HG03196 (cell line): ENCODE measurements around the gene ZNF674.

ENCODE experiments used
- ATAC-seq: cut with Tn5 transposase; IDR thresholded peaks from one replicate; pipeline ENCODE4 v1.9.1; 2021; ENCODE audit not compliant: unreplicated experiment

Gene ZNF674

DNA sequence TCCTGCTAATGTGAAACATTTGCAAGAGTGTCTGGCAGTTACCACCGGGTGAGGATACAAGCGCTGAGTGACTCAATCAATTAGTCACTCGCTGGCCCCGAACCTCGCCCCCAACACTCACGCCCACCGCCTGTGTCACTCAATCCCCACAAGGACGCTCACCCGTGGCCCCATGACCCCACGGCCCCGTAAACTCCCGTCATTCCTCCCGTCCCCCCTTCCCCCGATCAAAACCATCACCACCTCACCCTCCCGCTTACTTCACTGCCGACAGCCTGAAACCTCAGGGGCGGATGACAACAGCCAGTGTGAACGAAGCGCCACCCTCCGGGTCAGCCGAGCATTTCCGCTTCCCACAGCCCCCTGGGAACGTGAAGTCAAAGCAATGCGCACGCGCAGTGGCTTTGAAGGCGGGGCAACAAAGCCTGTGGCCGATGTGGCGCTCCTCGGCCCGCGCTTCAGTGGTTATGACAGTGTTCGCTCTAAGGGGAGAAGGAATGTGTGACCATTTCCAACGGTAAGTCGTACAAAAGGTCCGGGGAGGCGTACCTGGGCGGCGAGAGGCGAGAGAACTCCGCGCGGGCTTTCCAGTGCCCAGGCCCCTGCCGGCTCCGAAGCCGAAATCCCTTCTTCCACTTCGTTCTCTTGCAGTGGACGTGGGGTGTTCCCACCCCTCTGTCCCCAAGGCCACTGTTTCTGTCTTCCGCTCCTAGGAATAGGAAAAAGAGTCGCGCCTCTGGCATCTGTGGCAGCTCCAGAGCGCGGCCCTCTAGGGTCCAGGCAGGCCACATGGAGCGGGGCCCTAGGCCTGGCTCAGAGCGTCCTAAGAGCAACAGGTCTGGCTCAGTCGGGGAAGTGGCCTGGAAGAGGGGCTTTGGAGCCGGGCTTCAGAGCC lies at the start of gene ZNF674:
Gene ZNF674, minus strand, starts transcription at position 311 of the 895 bp plus-strand sequence. CDS start 3,334 bp downstream, outside the sequence.
- ATAC-seq: peak; percentile 88

DNA sequence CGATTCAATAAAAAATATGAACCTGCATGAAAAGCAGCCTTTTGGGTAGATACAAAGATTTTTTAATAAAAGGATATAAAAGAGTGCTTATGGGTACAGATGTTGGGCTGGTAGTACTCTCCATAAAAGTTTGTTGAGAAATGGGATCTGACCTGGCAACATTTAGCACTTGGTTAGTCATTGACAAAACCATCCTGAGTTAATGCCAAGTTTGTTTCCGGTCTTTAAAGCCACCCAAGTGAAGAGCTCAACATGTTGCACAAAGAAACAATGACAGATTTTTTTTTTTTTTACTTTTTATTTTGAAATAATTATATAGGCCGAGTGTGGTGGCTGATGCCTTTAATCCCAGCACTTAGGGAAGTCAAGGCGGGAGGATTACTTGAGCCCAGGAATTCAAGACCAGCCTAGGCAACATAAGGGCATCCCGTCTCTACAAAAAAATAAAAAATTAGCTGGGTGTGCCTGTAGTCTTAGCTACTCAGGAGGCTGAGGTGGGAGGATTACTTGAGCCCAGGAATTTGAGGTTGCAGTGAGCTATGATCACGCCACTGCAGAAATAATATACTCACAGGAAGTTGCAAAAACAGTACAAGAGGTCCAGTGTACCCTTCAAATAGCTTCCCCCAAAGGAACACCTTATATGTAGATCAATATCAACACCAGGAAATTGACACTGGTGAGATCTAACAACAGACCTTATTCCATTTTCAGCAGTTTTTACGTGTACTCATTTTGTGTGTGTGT lies 44.9 kb upstream of the ZNF674 start:
- no peak for ATAC-seq

DNA sequence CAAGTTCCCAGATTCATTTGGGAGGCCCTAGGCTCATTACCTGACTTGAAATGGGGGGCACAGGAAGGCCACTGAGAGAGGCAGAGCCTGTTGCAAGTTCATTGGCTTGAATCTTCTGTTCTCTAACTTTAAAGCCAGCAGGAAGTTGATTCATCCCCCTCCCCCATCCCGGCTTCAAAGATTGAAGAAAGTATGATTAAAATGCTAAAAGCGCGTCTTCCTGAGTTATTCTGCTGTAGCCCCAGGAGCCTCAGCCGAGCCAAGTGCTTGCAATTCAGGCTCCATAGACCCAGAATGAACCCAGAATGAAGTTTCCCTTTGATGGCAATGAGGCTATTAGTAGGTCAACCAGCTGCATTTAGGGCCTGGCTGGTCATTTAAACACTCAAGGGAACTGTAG lies 43.0 kb upstream of the ZNF674 start:
- no peak for ATAC-seq

DNA sequence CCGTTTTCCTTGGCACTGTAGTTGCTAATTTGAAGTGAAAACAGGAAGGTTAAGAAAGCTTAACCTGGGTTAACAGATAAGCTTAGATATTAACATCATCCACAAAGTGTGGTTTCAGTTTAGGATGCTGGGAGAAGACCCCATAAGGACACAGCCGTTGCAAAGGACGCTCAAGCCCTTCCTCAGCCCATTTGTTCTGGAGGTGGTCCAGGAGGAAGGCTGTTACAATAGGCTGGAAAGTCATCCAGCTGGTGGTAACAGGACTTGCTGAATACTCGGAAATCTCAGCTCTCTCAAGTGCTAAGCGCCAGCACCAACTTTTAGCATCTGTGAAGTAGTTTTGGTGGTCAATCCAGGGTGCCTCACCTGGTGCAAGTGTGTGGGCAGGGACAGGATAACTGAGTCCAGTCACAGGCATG lies 42.5 kb upstream of the ZNF674 start:
- ATAC-seq: no peak

DNA sequence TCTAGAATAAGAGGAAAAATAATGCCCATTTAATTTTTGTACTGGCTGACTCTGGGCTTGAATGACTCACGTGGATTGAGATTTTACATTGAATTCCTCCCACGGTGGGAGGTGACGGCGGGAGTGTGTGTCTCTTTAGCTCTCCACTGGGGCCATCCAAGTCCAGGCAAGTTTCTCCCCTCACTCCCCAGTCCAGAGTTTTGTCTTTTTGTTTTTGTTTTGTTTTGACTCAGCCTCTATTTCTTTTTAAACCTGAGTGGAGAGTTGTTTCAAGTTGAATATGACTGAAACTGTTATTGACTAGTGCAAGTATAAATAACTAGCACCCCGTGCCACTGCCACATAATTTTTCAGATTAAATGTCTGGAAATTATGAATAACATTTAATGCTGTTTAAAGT lies 41.9 kb upstream of the ZNF674 start:
- ATAC-seq: peak; percentile 51

DNA sequence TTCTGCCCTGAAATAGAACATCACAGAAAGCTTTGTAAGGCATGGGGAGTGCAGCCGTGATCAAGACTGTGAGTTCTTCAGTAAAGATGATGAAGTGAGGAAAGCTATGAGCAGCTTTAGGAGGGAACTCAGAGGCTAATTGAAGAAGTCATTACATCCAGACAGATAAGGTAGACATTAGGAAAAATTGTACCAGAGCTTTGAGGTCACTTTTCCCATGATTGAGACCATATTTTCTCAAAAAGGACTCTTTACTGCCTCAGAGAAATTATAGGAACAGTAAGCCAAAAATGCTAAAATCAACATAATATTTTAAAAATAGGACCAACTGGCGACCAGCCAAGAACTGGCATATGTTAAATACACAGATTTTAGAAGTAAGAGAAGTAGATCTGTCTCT lies 39.5 kb upstream of the ZNF674 start:
- ATAC-seq: no peak

DNA sequence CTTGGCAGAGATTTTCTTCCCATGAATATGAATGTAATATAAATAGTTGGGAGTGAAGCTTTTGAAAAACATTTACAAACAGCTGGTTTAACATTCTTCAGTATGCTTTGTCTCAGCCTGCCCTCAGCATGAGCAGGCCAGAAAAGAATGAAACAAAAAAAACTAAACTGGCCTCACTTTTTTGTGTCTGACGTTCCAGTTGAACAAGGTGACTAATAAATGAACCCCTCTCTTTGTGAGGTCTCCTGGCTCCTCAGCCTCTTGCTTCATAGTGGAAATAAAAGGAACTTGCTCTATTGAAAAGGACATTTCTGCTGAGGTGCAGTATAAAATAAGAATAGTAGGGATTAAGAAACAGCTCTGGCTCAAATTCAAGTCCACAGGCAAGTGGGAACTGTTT lies 37.7 kb upstream of the ZNF674 start:
- no peak for ATAC-seq

DNA sequence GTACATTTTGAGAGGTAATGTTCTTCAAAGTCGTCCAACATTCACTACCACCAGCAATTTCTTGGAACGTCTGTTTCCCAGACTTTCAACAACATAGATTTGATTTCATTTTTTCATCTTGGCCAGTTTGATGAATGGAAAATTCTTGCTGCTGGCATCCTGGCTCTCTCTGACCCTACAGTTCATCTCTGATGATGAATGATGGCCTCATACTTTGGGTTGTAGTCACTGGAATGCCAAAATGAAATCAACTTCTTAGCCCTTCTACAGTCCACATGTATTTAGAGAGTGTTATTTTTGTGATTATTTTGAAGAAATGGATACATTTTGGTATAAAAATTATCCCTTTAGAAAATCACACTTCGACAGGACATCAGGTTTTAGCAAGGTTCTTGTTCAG lies 37.1 kb upstream of the ZNF674 start:
- ATAC-seq: no peak

DNA sequence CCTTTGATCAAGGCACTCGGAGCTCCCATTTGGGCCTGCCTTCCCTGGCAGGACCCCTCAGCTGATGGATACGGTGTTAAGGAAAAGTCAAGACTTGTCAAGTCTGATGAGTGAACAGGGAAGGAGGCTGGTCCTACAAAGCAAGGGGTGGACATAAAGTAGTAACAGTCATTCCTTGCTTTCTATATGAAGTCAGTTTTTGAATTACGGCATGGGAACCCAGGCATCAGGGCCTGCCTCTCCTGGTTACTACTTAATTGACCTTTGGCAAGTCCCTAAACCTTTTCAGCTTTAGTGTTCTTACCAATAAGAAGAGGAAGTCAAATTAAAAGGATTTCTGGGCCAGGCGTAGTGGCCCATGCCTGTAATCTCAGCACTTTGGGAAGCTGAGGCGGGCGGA lies 35.4 kb upstream of the ZNF674 start:
- ATAC-seq: no peak

DNA sequence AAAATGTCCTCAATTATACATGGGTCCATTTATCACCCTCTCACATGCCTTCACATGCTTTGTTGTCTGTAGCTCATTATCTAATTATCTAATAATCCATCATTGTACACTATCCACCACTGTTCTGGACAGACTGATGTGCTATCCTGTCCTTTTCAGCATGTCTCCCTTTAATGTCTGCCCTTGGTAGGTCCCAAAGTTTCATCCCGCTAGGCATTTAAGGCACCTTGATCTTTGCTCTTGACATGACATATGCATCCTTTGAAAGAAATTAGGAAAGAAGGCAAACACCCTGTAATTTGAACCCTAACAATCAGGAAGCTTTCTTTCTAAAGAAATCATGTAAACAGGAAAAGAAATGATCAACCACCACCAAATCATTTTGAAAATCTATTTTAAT lies 34.0 kb upstream of the ZNF674 start:
- no peak for ATAC-seq

DNA sequence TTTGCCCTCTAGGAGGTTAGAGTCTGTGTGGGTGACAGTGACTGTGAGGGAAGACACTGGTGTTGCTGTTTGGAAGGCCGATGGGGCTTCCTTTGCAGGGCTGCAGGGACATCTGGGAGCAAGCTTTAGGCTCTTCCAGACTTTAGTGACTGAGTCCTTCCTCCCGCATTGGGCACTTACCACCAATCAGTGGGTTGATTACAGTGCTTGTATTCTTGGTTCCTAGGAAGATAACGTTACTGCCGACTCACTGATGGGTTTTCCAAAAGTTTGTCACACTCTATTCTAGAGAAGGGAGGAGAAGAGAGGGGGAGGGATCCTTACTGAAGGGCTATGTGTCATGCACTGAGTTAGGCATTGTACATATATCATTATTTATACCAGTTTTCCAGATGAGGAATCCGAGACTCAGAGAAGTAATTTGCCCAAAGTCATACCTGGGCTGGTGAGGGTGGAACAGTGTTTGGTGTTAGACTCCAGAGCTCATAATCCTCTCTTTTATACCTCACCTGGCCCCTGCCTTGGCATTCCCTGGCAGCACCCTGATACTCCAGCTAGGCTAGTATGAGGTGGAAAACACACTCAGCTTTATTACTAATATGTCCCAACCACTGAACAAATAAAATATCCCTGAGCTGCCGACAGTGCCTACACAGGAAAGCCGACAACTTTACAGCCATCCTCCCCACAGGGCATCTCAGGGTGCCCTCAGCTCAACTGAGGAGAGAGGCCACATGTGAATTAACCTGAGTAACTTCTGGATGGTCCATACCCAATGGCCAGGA lies 32.2 kb upstream of the ZNF674 start:
- ATAC-seq: no peak

DNA sequence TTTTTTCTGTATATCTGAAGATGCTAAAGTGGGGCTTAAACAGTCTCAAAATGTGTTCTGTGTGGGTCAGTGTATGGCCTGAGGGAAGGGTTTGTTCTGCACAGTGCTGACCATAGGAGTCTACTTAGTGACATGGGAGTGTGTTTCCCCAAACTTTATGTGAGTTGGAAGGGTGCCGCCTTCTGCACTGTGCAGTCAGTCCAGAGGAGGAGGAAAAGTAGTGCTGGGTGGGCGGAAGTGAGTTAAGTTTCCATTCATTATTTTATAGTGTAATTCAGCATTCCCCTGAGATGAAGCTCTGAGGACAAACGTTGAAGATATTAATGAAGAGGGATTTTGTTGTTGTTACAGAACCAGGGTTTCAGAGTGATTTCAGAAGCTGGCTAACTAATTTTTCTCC lies 31.2 kb upstream of the ZNF674 start:
- no peak for ATAC-seq

DNA sequence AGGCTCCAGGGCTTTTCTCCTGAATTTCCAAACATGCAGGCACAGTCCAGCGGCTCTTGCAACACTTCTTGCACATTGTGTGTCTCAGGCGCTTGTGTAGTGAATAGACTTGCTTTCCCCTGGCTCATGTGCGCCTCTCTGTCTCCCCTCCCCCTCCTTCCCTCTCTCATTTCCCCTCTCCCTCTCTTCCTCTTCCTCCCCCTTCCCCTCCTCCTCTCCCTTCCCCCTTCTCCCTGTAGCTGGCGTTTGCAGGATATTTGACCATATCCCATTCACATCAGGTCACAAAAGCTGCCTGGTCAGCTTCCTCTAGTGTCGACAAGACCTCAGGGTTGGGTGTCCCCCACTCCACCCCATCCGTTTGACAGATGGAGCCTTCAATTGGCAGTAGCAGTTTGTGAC lies 30.8 kb upstream of the ZNF674 start:
- ATAC-seq: no peak

DNA sequence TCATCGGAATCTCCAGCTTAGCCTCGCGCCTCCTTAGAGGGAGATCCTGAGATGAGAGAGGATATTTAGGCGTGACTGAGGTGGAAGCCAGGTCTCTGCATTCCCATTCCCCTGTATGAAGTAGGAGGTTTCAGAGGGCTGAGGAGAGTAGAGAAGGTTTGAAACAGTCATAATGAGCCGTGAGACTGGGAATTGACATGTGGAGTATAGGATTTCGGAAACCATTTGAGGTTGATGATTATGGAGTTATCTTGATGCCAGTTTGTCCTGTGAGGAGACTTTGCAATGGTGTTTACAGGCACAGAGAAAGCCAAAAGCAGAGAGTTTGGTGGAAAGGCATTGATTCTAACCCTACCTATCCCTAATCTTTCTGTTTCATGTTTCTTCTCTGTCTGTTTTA lies 30.4 kb upstream of the ZNF674 start:
- no peak for ATAC-seq

DNA sequence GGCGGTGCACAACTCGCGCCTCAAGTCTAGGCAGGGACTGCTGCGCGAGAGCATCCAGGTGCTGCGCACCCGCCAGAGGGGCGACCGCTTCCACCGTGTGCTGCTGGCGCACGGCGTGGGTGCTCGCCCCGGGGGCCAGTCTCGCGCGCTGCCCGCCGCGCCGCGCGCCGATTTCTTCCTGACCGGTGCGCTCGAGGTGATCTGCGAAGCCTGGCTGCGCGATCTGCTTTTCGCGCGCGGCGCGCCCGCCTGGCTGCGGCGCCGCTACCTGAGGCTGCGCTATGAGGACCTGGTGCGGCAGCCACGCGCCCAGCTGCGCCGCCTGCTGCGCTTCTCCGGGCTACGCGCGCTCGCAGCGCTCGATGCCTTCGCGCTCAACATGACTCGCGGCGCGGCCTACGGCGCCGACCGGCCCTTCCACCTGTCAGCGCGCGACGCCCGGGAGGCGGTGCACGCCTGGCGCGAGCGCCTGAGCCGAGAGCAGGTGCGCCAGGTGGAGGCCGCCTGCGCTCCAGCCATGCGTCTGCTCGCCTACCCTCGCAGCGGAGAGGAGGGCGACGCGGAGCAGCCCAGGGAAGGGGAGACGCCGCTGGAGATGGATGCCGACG lies 29.7 kb upstream of the ZNF674 start:
- peak; percentile 19 for ATAC-seq

DNA sequence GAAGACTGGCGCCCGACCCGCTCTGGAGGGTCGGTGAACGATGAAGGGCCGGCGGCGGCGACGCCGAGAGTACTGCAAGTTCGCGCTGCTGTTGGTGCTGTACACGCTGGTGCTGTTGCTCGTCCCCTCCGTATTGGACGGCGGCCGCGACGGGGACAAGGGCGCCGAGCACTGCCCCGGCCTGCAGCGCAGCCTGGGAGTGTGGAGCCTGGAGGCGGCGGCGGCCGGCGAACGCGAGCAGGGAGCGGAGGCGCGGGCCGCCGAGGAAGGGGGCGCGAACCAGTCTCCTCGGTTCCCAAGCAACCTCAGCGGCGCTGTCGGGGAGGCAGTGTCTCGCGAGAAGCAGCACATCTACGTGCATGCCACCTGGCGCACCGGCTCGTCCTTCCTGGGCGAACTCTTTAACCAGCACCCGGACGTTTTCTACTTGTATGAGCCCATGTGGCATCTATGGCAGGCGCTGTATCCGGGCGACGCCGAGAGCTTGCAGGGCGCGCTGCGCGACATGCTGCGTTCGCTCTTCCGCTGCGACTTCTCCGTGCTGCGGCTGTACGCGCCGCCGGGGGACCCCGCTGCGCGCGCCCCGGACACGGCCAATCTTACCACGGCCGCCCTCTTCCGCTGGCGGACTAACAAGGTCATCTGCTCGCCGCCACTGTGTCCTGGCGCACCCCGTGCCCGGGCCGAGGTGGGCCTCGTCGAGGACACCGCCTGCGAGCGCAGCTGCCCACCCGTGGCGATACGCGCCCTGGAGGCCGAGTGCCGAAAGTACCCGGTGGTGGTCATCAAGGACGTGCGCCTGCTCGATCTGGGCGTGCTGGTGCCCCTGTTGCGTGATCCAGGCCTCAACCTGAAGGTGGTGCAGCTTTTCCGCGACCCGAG lies 28.9 kb upstream of the ZNF674 start:
- ATAC-seq: peak; percentile 34

DNA sequence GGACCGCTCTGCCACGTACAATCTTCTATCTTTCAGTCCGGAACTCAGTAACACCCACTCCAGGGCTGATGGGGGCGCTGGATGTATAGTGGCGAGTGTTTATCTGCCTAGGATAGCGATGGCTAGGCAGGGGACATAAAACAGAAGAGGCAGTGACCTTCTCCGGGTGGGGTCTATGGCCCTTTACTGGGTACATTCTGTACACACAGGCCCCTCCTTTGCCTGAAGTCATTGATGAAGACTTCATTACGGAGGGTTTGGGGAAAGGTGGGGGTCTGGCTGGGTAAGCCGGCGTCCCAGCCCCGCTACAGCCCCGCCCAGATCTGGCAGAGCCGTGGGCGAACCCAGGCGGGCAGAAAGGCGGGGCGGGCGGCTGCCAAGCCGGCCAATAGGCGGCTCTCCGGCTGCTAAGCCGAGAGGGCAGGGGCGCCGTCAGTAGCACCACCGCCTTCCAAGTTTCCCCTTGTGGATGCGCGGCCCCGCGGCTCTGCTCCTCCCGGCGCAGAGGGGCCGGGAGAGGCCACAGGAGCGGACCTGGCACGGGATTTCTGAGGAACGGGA lies 28.2 kb upstream of the ZNF674 start, which contains the start of gene CHST7:
Gene CHST7, plus strand, starts transcription at position 435 of the 561 bp plus-strand sequence. CDS start 167 bp downstream, outside the sequence.
- ATAC-seq: peak; percentile 41

DNA sequence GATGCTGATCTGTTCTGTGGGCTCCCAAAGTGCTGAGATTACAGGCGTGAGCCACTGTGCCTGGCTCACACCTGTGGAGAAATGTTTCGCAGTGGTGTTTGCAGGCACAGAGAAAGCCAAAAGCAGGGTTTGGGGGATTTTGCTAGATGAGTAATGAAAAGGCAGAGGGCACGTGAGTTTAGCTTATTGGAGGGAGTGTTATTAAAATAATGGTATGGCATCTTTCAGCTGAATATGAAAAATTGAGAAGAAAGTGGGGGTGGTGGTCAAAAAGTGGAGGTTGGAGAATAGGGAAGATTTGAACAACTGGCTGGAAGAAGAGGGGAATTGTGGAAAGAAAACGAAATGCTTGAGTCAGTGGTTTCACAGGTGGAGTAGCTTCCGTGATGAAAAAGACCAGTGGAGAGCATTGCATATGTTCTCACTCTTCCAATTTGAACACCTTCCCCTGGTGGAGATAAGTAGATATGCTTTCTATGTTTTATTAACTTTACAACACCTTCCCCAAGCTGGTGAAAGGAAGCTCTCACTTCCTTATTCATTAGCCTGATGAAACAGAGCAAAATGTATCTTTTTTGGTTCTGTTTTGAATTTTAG lies 27.2 kb upstream of the ZNF674 start:
- ATAC-seq: peak; percentile 37
